Measurements from ENCODE around the gene AHCYL1.

DNA sequence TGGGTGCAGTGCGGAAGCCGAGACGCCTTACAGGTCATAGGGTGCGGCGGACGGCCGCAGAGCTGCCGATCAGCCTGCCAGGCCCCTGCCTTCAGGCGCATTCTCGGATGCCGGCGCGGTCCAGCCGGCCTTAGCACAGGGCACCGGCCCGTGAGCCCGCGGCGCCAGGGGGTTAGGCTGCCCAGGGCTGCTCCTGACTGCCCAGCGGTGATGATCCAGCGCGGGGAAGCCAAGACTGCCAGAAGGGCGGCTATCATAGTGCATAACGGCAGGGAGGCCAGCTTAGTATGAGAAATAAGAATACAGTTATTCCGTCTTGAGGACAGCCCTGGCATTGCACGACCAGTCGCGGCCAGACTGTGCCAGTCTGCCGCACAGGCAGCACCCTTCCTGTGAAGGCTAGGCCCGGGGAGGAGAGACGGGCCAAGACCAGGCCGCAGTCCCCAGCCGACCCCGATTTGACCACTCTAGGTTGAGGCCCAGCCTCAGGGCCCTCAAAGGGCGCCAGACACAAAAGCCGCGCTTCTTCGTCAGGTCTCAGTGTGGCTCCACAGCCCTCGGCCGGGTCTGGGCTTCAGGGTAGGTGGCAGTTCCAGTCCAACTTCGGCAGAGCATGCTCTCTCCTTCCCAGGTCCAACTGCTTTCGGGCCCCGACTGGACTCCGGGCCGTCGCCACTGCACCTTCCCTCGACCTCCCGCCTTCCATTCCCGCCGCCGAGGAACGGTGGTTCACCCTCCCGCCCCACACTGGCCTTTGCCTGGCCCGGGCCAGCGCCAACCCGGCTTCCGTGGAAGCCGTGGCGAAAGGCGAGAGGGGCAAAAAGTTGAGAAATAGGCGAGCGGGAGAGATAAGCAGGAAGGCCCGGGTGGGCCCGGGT lies 85.1 kb downstream of the AHCYL1 start:
- TF ChIP-seq, protein P1, sequence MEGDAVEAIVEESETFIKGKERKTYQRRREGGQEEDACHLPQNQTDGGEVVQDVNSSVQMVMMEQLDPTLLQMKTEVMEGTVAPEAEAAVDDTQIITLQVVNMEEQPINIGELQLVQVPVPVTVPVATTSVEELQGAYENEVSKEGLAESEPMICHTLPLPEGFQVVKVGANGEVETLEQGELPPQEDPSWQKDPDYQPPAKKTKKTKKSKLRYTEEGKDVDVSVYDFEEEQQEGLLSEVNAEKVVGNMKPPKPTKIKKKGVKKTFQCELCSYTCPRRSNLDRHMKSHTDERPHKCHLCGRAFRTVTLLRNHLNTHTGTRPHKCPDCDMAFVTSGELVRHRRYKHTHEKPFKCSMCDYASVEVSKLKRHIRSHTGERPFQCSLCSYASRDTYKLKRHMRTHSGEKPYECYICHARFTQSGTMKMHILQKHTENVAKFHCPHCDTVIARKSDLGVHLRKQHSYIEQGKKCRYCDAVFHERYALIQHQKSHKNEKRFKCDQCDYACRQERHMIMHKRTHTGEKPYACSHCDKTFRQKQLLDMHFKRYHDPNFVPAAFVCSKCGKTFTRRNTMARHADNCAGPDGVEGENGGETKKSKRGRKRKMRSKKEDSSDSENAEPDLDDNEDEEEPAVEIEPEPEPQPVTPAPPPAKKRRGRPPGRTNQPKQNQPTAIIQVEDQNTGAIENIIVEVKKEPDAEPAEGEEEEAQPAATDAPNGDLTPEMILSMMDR (IDR thresholded peaks at IDR 0.05): no peak
- no peak for TF ChIP-seq POLR2AphosphoS5 (IDR thresholded peaks at IDR 0.05)
- no peak for TF ChIP-seq POLR2A (IDR thresholded peaks at IDR 0.05)

Data from sigmoid colon (tissue), 4 donors.